GM18498 (cell line): ENCODE data around the gene PDLIM5.

Experiments
- ATAC-seq: cut with Tn5 transposase; IDR thresholded peaks from one replicate; pipeline ENCODE4 v1.9.1; 2021; ENCODE audit warnings: mild to moderate bottlenecking, moderate library complexity; ENCODE audit not compliant: unreplicated experiment

PDLIM5 gene

DNA sequence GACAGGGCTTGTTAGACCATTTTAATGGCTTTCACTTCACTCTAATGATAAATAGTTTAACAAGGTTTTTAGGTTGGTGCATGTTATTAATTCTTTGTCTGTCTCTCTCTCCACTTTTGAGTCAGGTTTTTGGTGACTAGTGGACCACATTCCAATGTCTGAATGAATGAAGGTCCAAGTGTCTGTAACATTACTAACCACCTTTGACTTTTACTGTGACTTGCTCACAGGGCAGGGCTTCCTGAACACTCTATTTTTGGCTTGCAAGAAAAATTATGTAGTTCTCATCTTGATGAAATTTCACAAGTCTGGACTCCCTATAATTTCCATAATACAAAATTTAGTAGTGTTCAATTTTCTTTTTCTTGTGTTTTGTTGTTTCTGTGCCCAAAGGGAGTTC is 227.2 kb downstream of the PDLIM5 start:
- ATAC-seq, result no peak

DNA sequence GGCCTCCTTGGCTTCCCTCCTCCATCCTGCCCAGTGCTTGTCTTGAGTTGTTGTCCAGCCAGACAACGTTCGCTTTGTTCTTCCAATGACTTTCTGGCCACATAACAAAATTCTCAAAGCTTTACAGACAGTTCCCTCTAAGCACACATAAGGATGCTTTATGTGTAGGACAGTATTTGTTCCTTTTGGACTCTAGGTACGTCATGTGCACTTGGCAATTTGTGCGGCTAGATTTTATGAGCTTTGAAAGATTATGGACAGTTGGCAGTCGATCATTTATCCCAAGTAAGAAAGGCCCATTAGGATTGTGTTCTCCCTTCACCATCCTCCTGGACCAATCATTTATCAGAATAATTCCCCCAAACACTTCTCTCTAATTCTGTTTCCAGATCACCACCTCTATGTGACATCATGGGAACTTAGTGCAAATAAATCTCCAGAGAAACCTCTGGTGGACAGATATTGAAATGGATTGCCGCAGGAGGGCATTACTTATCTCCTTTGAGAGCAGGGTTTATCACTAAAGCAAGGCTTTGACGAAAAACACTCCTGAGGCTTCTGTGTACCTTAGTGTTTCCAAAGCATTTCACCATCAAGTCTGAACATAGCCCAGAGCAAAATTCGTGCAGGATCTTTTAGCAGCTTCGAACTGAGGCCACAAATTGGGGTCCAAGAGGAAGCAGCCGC is 228.6 kb downstream of the PDLIM5 start:
- no peak for ATAC-seq

- ATAC-seq, result no peak
Observed at GRCh38 chr4:94686086-94686485, 234.3 kb downstream of the PDLIM5 start.

DNA sequence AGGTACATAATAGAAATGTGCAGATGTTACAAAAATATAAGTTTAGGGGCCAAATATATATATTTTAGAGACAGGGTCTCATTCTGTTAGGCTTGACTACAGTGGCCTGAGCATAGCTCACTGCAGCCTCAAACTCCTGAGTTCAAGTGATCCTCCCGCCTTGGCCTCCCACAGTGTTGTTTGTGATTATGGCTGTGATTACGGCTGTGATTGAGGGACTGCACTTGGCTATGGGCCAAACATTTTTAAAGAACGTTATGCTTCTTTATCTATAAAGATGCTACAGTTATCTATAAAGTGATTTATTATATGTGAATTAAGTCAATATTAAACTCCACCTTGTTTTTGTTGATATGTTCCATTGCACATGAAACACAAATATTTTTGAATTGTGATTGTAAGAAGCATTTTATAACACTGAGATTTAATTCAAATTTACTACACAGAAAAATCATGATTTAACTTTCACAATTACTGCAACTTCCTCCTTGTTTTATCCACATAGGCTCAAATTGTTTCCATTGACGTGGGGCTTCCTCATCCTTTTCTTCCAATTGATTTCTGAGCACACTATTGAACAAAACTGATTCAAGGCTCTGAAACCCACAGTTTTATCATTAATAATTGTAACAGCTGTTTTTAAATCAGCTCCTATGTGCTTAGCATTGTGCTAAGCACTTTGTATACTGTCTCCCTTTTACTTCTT is 237.6 kb downstream of the PDLIM5 start:
- ATAC-seq, result no peak

DNA sequence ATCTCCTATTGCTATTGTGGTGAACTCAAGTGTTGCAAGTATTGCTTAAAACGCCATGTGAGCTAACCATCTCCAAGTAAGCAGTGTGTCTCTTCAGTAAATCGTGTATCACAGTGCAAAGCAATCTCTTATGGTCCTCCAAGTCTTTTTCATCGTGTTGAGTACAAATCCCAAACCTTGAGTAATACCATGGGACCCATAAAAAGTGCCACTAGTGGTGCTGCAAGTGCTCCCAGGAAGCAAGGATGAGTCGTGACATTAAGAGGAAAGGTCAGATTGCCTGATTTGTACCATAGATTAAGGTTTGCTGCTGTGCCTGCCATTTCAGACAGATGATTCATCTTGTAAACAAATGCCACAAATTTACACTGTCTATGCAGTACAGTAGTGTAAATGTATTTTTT is 239.1 kb downstream of the PDLIM5 start:
- ATAC-seq, result no peak

GRCh38 chr4:94691552-94691951 is 239.8 kb downstream of the PDLIM5 start:
- no peak for ATAC-seq

DNA sequence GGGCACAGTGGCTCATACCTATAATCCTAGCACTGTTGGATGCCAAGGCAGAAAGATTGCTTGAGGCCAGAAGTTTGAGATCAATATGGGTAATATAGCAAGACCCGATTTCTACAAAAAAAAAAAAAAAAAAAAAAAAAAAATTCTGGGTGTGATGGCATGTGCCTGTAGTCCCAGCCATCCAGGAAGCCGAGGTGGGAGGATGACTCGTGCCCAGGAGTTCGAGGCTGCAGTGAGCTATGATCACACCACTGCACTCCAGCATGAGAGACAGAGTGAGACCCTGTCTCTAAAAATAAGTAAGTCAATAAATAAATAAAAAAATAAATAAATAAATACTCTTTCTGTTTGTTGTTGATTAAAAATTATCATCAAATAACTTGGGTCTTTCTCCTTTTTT is 243.6 kb downstream of the PDLIM5 start:
- ATAC-seq, result no peak

DNA sequence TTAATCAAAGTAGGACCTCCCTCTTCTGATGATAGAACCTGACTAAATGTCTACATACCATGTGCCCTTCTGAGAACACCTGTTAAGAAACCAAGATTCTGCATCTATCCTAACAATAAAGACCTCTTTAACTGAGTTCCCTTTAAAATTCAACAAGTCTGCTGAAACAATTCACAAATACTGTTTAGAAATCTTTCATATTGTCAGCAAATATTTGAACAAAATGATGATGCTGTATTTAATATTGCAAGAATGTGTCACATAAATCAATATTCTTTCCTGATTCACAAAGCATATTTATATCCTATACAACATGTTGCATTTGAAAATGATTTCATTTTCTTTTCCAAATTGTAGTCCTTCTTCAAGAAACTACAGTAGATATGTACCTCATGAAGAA is 246.4 kb downstream of the PDLIM5 start:
- no peak for ATAC-seq

GRCh38 chr4:94700298-94700697 is 248.6 kb downstream of the PDLIM5 start:
- no peak for ATAC-seq

- no peak for ATAC-seq
Observed at GRCh38 chr4:94701631-94702300, 250.0 kb downstream of the PDLIM5 start.

DNA sequence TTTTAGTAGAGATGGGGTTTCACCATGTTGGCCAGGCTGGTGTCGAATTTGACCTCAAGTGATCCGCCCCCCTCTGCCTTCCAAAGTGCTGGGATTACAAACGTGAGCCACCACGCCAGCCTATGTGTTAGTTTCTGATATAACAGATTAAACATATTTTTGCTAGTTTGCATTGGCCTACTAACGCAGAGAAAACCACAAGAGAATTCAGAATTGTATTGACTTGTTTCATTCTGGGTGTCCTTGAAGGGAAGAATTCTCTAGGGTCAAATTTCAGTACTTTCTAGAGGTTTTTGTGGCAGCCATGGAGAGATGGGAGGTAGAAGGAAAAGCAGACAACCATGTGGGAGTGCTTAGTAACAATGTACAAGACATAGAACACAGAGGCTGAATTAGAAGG is 259.9 kb downstream of the PDLIM5 start:
- ATAC-seq, result no peak

- ATAC-seq, result no peak
Observed at GRCh38 chr4:94714365-94715160, 262.8 kb downstream of the PDLIM5 start.

GRCh38 chr4:94715726-94716125 is 264.0 kb downstream of the PDLIM5 start:
- no peak for ATAC-seq
